ENCODE results near the gene ZCWPW2. TPM values are rescaled to one million over a fixed set of nuclear protein-coding genes. Genes with fewer than 3 reads are reported as not detected.

Gene ZCWPW2
- total RNA-seq, 2 donors from 2014 or later: 0.81 to 2.7 TPM

DNA sequence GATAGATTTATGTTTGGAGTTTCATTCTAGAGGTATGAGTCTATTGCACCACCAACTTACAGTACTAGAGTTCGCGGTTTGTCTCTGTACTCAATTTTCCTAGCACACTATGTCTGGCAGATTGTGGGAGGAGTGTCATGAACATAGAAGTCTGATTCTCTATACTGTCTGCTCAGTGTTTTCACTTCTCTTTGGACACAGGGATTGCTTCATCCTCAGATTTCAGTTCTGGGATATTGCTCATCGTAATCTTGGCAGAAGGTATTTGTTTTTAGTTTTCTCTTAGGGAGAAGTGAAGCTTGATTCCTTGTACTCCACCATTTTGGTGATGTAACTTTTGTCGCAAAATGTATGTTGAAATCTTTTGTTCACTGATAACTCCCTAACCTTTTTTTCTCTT lies 27.9 kb downstream of the ZCWPW2 start:
- H3K9me3 ChIP-seq: no peaks in the 10 kb centered on the region
- TF ChIP-seq, protein P1, sequence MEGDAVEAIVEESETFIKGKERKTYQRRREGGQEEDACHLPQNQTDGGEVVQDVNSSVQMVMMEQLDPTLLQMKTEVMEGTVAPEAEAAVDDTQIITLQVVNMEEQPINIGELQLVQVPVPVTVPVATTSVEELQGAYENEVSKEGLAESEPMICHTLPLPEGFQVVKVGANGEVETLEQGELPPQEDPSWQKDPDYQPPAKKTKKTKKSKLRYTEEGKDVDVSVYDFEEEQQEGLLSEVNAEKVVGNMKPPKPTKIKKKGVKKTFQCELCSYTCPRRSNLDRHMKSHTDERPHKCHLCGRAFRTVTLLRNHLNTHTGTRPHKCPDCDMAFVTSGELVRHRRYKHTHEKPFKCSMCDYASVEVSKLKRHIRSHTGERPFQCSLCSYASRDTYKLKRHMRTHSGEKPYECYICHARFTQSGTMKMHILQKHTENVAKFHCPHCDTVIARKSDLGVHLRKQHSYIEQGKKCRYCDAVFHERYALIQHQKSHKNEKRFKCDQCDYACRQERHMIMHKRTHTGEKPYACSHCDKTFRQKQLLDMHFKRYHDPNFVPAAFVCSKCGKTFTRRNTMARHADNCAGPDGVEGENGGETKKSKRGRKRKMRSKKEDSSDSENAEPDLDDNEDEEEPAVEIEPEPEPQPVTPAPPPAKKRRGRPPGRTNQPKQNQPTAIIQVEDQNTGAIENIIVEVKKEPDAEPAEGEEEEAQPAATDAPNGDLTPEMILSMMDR (IDR thresholded peaks at IDR 0.05): no peak
- no peak overlapping the region for H3K27ac ChIP-seq
- H3K4me3 ChIP-seq: no peak overlapping the region
- DNase-seq (ENCODE audit: low spot score) (no peak), ATAC-seq (ENCODE audit: insufficient number of reproducible peaks, low FRiP score, low read depth) (no peak)
- no peaks in the 10 kb centered on the region for H3K27me3 ChIP-seq (replicated peaks; ENCODE audit: insufficient read depth)
- H3K4me1 ChIP-seq (ENCODE audit: control insufficient read depth in 1 of 2, low read depth in 2 of 2): no peaks in the 10 kb centered on the region
- no peaks in the 10 kb centered on the region for H3K36me3 ChIP-seq

DNA sequence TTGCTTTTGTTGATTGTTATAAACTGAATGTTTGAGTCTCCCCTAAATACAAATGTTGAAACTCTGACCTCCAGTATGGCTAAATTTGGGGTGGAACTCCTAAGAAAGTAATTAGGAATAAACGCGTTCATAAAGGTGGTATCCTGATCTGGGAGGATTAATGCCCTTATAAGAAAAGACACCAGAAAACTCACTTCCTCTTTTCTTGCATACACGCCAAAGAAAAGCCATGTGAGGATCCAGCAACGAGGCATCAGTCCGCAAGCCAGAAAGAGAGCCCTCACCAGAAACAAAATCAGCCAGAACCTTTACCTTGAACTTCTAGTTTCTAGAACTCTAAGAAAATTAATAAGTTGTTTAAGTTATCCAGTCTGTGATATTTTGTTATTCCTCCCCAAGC lies 37.5 kb downstream of the ZCWPW2 start:
- no peak for DNase-seq (ENCODE audit: low spot score)
- H3K27me3 ChIP-seq (replicated peaks; ENCODE audit: insufficient read depth): no peaks in the 10 kb centered on the region
- ATAC-seq (ENCODE audit: insufficient number of reproducible peaks, low FRiP score, low read depth): no peak

DNA sequence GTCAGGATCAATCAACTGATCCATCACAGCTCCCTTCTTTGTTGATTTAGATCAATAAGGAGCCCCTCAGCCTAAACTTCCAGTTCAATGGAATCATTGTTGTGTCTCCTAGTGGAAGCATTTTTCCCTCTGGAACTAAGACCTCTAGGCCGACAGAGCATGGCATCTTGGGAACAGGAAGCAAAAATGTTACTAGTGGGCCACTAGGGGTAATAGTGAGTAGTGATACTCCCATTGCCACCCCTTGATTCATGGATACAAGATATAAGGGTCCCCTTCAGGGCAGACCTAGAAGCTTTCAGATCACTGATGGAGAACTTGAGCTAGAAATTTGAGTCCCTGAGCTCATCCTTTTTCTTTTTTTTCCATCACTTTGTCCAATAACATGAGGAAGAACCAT lies 40.5 kb downstream of the ZCWPW2 start:
- no peaks in the 10 kb centered on the region for H3K36me3 ChIP-seq

More for the DNA sequence above, 37.5 kb downstream of the ZCWPW2 start:
- H3K9me3 ChIP-seq: no peaks in the 10 kb centered on the region
- no peaks in the 10 kb centered on the region for H3K36me3 ChIP-seq
- TF ChIP-seq, protein P1 (IDR thresholded peaks at IDR 0.05): no peak
- no peaks in the 10 kb centered on the region for H3K4me1 ChIP-seq (ENCODE audit: control insufficient read depth in 1 of 2, low read depth in 2 of 2)
- no peak overlapping the region for H3K27ac ChIP-seq
- no peak overlapping the region for H3K4me3 ChIP-seq

DNA sequence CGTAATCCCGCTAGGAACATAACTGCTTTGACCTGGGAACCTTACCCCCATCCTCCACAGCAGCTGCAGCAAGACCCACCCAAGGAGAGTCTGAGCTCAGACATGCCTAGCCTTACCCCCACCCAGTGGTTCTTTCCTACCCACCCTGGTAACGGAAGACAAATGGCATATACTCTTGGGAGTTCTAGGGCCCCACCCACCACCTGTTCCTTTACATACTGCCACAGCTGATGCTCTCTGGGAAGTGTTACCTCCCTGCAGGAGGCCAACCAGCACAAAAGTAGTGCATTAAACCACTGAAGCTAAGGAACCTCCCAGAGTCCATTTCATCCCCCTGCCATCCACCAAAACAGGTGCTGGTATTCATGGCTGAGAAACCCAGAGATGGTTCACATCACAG lies 50.7 kb downstream of the ZCWPW2 start:
- Histone ChIP-seq H3K27ac (no peak overlapping the region), H3K4me3 (no peak overlapping the region), H3K4me1 (ENCODE audit: control insufficient read depth in 1 of 2, low read depth in 2 of 2) (no peaks in the 10 kb centered on the region), H3K36me3 (no peaks in the 10 kb centered on the region), H3K27me3 (replicated peaks; ENCODE audit: insufficient read depth) (no peaks in the 10 kb centered on the region), H3K9me3 (peaks cover 35% of the 10 kb centered on the region)
- DNase-seq (ENCODE audit: low spot score) (no peak), ATAC-seq (ENCODE audit: insufficient number of reproducible peaks, low FRiP score, low read depth) (no peak)
- TF ChIP-seq, protein P1 (IDR thresholded peaks at IDR 0.05): no peak

More for the DNA sequence above, 40.5 kb downstream of the ZCWPW2 start:
- H3K4me1 ChIP-seq (ENCODE audit: control insufficient read depth in 1 of 2, low read depth in 2 of 2): no peaks in the 10 kb centered on the region
- no peak overlapping the region for H3K4me3 ChIP-seq
- no peak overlapping the region for H3K27ac ChIP-seq
- no peak for ATAC-seq (ENCODE audit: insufficient number of reproducible peaks, low FRiP score, low read depth)
- peaks cover 6% of the 10 kb centered on the region for H3K9me3 ChIP-seq
- no peak for DNase-seq (ENCODE audit: low spot score)
- TF ChIP-seq, protein P1 (IDR thresholded peaks at IDR 0.05): no peak
- H3K27me3 ChIP-seq (replicated peaks; ENCODE audit: insufficient read depth): no peaks in the 10 kb centered on the region

DNA sequence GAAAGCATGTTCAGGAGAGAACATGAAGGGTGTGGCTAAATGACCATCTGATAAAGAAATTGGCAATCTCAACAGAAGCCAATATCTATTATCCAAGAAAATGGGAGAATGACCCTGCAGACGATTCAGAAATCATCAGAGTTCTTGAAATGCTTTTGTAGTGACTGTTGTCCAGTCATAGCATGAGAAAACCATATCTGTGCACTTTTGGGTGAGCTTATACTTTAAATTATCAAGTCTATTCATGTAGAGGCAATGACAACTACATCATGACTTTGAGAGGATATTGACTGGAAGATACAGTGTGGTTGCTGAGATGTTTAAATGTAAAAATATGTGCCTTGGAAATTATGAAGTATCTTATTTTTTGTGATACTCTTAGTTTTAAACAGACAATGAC lies 57.7 kb downstream of the ZCWPW2 start:
- Histone ChIP-seq H3K9me3 (peaks cover 12% of the 10 kb centered on the region), H3K27ac (no peak overlapping the region), H3K27me3 (replicated peaks; ENCODE audit: insufficient read depth) (no peaks in the 10 kb centered on the region), H3K4me3 (no peak overlapping the region), H3K36me3 (no peaks in the 10 kb centered on the region), H3K4me1 (ENCODE audit: control insufficient read depth in 1 of 2, low read depth in 2 of 2) (no peaks in the 10 kb centered on the region)
- no peak for DNase-seq (ENCODE audit: low spot score)
- ATAC-seq (ENCODE audit: insufficient number of reproducible peaks, low FRiP score, low read depth): no peak
- TF ChIP-seq, protein P1 (IDR thresholded peaks at IDR 0.05): no peak
